GM19397 (cell line): Measurements from ENCODE around the gene ZNF274.
"Not testable (repeated sequence)": the region's sequence is repeated elsewhere in the genome, so short reads cannot be mapped to it uniquely, and the experiment has no call there.

Source experiments
- ATAC-seq: cut with Tn5 transposase; IDR thresholded peaks from one replicate; pipeline ENCODE4 v1.9.1; 2021; ENCODE audit warnings: mild to moderate bottlenecking, moderate library complexity; ENCODE audit not compliant: unreplicated experiment

ZNF274 gene

GRCh38 chr19:58212336-58213074 is 29.6 kb downstream of the ZNF274 start:
- no peak for ATAC-seq

- no peak for ATAC-seq
Observed at GRCh38 chr19:58213075-58213369, 30.2 kb downstream of the ZNF274 start.

- no peak for ATAC-seq
Observed at GRCh38 chr19:58217069-58217481, 34.2 kb downstream of the ZNF274 start.

GRCh38 chr19:58217607-58218391 is 34.9 kb downstream of the ZNF274 start:
- no peak for ATAC-seq

GRCh38 chr19:58218899-58219298 is 36.0 kb downstream of the ZNF274 start:
- no peak for ATAC-seq

GRCh38 chr19:58227964-58228584 is 45.2 kb downstream of the ZNF274 start:
- no peak for ATAC-seq

- ATAC-seq: peak; percentile 91
Observed at GRCh38 chr19:58228585-58229254, 45.9 kb downstream of the ZNF274 start, which contains the start of gene ZNF544. Gene ZNF544, plus strand, starts transcription at chr19:58228914. Its CDS starts 15,110 bp downstream, at chr19:58244024.

- ATAC-seq: no peak
Observed at GRCh38 chr19:58229255-58229639, 46.4 kb downstream of the ZNF274 start.

GRCh38 chr19:58237324-58237723 is 54.5 kb downstream of the ZNF274 start:
- no peak for ATAC-seq

- no peak for ATAC-seq
Observed at GRCh38 chr19:58243351-58243750, 60.5 kb downstream of the ZNF274 start.

GRCh38 chr19:58248886-58249285 is 66.0 kb downstream of the ZNF274 start:
- ATAC-seq: no peak

GRCh38 chr19:58252102-58252685 is 69.3 kb downstream of the ZNF274 start:
- no peak for ATAC-seq

- ATAC-seq: not testable (repeated sequence)
Observed at GRCh38 chr19:58258259-58258658, 75.4 kb downstream of the ZNF274 start.

GRCh38 chr19:58261600-58261967 is 78.7 kb downstream of the ZNF274 start:
- ATAC-seq: no peak

GRCh38 chr19:58261968-58262921 is 79.4 kb downstream of the ZNF274 start:
- ATAC-seq: no peak

GRCh38 chr19:58262922-58263296 is 80.0 kb downstream of the ZNF274 start:
- no peak for ATAC-seq
